DND-41 (cell line): ENCODE data around the gene TRIM15.

Experiments
- CTCF ChIP-seq: IDR thresholded peaks from 2 replicates; pipeline ENCODE4 v1.5.1; 2012; ENCODE audit warnings: borderline replicate concordance, low read length, moderate library complexity, mild to moderate bottlenecking; ENCODE audit not compliant: poor library complexity, severe bottlenecking; ENCODE audit errors: extremely low read depth
- EZH2 ChIP-seq: IDR thresholded peaks from 3 replicates; pipeline ENCODE4 v1.6.1; 2012; ENCODE audit warnings: borderline replicate concordance, low read depth, mild to moderate bottlenecking, moderate library complexity, low read length, inconsistent platforms; ENCODE audit not compliant: severe bottlenecking

DNA sequence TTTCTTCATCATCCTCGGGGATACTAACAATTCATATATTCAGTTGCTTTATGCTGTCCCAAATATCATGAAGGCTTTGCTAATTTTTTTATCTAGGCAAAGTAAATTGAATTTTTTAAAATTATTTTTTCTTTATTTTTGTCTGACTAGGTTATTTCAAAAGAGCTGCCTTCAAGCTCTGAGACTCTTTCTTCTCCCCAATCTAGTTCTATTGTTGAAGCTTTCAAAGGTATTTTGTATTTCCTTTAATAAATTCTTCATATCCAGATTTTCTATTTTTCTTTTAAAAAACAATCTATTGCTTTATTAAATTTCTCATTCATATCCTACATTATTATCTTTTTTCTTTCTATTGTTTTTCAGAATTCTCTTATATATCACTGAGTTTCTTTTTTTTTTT, 16.8 kb downstream of the TRIM15 start:
- no peak for TF ChIP-seq CTCF
- no peak for TF ChIP-seq EZH2
